Lower leg skin (tissue), 4 donors: ENCODE data around the gene GPR180. TPM values are rescaled to one million over a fixed set of nuclear protein-coding genes. Genes with fewer than 3 reads are reported as not detected.

Experiments
- DNase-seq, 2 donors: peaks; one replicate each; pipeline ENCODE4 v3.0.0-alpha.2; 2019; ENCODE audit warnings: low spot score in 2 of 2
- H3K4me3 ChIP-seq: fragments of 200-600 bp; sonication (generic); 2 replicates; pipeline ENCODE4 v1.5.1; 2017; ENCODE audit warnings: mild to moderate bottlenecking, low read depth; ENCODE audit not compliant: poor library complexity, severe bottlenecking
- POLR2A ChIP-seq, 2 donors: fragments of 450-650 bp; IDR thresholded peaks; one replicate each; pipeline ENCODE4 v1.6.1; 2016 to 2017; ENCODE audit warnings: antibody characterized with exemption in 2 of 2, mild to moderate bottlenecking in 1 of 2, moderate library complexity in 1 of 2
- whole genome bisulfite sequencing, 2 donors: methylation state at CpG; one replicate each; pipeline ENCODE4 v1.1.5; 2018; 5-methylcytosine and 5-hydroxymethylcytosine counted together
- intact Hi-C: fragments of 100-400 bp; cut with DNase I; formaldehyde crosslinking; loops from one replicate; pipeline ENCODE4 v1.15.0; 2023; ENCODE audit warnings: low total_unique reads
- total RNA-seq, 4 donors: library from RNA; depleted of rRNA; stranded (reverse); fragments of >200 nt; gene quantifications; one replicate each; pipeline ENCODE4 v1.1.0, GENCODE V29; 2016
- TF ChIP-seq, protein P1 (sequence below), 3 donors: fragments of 450-650 bp; IDR thresholded peaks; one replicate each; pipeline ENCODE4 v1.5.1; 2016; ENCODE audit warnings: antibody characterized with exemption in 3 of 3, mild to moderate bottlenecking in 3 of 3, moderate library complexity in 2 of 3

Gene GPR180
- total RNA-seq, 4 donors from 2014 or later: 1.8 to 2.5 (median 2.2) TPM

DNA sequence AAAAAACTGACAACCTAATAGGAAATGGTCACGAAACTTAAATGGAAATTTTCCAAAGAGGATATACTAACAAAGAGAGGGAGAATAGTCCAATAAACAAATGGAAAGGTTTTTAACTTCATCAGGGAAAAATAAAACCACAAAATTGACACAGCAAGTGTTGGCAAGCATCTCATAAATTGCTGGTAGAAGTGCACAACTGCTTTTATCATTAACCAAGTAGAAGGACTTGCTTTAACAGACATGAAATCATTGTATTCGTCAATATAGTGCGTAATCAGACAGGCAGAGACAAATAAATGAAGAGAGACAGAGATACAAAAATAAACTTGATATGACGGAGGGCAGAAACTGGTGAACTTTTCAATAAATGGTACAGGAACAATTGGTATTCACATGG lies 13.1 kb upstream of the GPR180 start:
- no peak overlapping the region for H3K4me3 ChIP-seq
- 79 to 88% methylated on average over 4 of the region's 4 CpGs for WGBS, 2 donors
- TF ChIP-seq, protein P1, sequence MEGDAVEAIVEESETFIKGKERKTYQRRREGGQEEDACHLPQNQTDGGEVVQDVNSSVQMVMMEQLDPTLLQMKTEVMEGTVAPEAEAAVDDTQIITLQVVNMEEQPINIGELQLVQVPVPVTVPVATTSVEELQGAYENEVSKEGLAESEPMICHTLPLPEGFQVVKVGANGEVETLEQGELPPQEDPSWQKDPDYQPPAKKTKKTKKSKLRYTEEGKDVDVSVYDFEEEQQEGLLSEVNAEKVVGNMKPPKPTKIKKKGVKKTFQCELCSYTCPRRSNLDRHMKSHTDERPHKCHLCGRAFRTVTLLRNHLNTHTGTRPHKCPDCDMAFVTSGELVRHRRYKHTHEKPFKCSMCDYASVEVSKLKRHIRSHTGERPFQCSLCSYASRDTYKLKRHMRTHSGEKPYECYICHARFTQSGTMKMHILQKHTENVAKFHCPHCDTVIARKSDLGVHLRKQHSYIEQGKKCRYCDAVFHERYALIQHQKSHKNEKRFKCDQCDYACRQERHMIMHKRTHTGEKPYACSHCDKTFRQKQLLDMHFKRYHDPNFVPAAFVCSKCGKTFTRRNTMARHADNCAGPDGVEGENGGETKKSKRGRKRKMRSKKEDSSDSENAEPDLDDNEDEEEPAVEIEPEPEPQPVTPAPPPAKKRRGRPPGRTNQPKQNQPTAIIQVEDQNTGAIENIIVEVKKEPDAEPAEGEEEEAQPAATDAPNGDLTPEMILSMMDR (IDR thresholded peaks at IDR 0.05): no peak
- no peak for TF ChIP-seq POLR2A (IDR thresholded peaks at IDR 0.05)
- no peak for DNase-seq
- intact Hi-C loops: no loop called here

DNA sequence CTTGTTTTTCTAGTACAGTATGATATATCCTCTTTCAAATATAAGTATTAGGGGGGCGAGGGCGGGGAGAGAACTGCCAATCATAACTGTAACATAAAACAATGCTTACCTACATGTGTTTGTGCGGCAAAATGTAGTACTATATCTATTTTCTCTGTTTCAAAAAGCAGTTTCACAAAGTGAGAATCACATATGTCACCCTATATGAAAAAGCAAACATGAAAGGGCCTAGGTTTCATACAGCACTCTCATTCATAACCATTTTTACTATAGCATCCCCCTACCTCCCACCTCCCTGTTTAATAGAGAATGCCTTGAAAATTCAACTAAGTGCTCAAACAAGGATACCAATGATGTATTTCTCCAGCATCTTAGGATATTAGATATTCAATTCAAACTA lies 10.9 kb upstream of the GPR180 start:
- 95% methylated on average over 3 of the region's 3 CpGs for WGBS, 2 donors
- H3K4me3 ChIP-seq: no peak overlapping the region
- no peak for TF ChIP-seq POLR2A (IDR thresholded peaks at IDR 0.05)
- TF ChIP-seq, protein P1 (IDR thresholded peaks at IDR 0.05): no peak
- intact Hi-C loops: no loop called here
- no peak for DNase-seq

DNA sequence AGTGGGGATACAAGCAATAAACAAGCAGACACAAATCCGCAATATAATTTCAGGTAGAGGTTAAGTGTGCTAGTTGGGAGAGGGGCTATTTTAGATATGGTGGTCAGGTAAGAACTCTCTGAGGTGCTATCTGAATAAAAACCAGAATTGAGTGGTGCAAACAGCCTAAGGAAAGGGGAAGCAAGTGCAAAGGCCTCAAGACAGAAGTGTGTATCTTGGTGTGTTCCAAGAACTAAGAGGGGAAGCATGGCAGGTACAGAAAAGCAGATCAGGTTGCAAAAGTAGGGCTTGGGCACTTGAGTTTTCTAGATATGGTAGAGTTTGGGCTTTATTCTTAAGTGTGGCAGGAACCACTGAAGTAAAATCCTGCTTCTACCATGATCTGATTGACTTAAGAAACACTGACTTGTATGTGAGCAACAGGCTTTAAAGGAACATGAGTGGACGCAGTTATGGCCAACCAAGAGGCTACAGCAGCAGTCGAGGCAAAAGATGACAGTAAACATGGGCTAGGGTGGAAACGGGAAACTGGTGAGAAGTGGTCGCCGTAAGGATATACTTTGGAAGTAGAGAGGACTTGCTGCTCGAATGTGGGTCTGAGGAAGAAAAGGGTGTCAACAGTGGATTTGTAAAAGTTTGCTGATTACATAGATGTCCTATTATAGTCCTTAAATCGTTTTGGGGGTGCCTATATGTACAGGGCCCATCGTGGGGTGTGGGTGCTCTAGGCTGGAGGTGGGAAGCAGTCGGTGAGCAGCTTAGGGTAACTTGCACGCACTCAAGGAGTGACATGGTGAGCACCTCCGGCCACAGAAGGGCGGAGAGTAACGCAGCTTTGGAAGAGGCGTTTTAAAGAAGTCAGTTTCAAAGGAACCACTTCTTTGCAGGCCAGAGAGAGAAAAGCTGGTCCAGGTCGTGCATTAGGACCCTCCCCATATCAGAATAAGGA lies 6.4 kb upstream of the GPR180 start:
- H3K4me3 ChIP-seq: peak overlapping the region; percentile 59

DNA sequence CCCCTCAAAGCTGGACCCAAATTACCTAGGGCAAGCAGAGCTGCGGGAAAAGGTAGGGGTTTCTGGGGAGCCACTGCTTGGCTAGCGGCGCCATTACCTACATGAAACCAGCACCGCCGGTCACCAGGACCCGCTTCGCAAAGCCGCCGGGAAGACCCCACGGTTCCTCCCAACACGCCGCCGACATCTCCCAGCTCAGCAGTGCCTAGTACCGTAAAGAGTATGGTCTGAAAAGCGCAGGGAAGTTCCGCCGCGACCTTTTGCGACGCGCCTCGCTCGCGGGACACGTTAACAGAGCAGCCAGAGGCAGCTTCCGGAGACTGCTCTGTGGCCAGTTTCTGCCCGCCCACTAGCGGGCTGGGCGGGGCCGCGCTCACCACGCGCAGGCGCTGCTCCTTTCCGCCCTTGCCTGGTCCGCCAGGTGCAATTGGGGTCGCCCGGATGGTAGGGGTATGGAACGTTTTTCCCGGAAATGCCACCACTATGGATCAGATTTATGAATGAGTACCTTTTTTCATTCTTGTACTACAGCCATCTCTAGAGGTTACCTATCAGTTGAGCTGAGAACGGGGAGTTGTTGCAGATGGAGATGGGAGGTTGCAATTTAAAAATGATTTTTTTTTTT lies 5.6 kb upstream of the GPR180 start, which contains the start of gene TGDS:
TGDS (minus strand) TSS at position 203 of the 625 bp plus-strand sequence; CDS start at position 187, 16 bp downstream.
- DNase-seq: peak; percentile 92 to 98
- peak in 1 of 2 donors; percentile 7 for TF ChIP-seq POLR2A (IDR thresholded peaks at IDR 0.05)
- TF ChIP-seq, protein P1 (IDR thresholded peaks at IDR 0.05): no peak
- peak within 1 kb of the TSS; percentile 59 for H3K4me3 ChIP-seq
- intact Hi-C loops: no loop called here
- 0% methylated on average over 36 to 39 of the region's 41 CpGs for WGBS, 2 donors

More for the DNA sequence above, 6.4 kb upstream of the GPR180 start:
- DNase-seq: no peak
- intact Hi-C loops: no loop called here
- TF ChIP-seq, protein P1 (IDR thresholded peaks at IDR 0.05): no peak
- TF ChIP-seq POLR2A (IDR thresholded peaks at IDR 0.05): no peak
- 6 to 9% methylated on average over 16 of the region's 16 CpGs for WGBS, 2 donors

DNA sequence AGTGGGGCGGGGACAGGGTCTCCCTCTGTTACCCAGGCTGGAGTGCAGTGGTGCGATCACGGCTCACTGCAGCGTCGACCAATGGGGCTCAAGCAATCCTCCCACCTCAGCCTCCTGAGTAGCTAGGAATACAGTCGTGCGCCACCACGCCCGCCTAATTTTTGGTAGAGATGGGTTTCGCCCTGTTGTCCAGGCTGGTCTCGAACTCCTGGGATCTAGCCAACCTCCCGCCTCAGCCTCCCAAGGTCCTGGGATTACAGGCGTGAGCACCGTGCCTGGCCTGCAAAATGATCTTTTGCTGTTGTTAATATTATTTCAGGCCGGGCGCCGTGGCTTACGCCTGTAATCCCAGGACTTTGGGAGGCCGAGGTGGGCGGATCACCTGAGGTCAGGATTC lies 5.1 kb upstream of the GPR180 start:
- WGBS, 2 donors: 68 to 73% methylated on average over 20 of the region's 20 CpGs
- H3K4me3 ChIP-seq: no peak overlapping the region
- no peak for DNase-seq
- intact Hi-C loops: no loop called here
- TF ChIP-seq, protein P1 (IDR thresholded peaks at IDR 0.05): no peak
- TF ChIP-seq POLR2A (IDR thresholded peaks at IDR 0.05): no peak
